ENCODE data around the gene PISD. TPM values are rescaled to one million over a fixed set of nuclear protein-coding genes. Genes with fewer than 3 reads are reported as not detected.

The PISD gene
- total RNA-seq, 1 donor from 2014 or later, result 47.3 TPM

DNA sequence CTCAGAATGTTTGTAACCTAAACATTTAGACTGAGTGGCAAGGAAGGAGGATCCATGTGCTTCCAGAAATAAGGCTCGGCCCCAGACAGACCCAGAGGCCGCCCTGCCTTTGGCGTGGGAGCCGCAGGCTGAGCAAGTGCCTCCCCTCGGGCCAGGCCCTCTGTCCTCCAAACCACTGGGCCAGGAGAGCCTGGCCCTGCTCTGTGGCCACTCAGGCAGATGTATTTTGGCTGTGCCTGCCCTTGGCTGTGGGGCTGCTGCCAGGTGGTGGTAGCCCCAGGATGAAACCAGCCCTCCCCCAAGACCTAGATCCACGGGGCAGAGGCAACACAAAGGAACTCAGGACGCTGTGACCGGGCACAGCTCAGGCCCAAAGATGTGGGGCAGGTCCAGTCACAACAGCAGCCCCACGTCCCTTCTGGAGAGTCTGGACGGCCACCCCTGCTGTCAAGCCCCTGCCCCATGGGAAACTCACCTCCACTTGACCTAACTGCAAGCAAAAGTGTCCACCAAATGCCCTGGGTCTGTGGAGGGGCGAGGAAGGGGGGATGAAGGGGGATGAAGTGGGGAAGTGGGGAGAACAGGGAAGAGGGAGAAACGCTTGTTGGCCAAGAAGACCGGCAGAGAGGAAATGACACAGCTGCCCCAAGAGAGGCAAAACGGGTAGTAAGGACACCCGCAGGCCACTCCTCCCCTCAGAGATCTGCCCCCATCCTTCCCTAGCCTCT is 24.0 kb downstream of the PISD start:
- peak overlapping the region; percentile 84 for H3K27ac ChIP-seq
- peaks cover 3% of the 10 kb centered on the region for H3K36me3 ChIP-seq
- DNase-seq, result peak; percentile 77
- TF ChIP-seq, protein P1, sequence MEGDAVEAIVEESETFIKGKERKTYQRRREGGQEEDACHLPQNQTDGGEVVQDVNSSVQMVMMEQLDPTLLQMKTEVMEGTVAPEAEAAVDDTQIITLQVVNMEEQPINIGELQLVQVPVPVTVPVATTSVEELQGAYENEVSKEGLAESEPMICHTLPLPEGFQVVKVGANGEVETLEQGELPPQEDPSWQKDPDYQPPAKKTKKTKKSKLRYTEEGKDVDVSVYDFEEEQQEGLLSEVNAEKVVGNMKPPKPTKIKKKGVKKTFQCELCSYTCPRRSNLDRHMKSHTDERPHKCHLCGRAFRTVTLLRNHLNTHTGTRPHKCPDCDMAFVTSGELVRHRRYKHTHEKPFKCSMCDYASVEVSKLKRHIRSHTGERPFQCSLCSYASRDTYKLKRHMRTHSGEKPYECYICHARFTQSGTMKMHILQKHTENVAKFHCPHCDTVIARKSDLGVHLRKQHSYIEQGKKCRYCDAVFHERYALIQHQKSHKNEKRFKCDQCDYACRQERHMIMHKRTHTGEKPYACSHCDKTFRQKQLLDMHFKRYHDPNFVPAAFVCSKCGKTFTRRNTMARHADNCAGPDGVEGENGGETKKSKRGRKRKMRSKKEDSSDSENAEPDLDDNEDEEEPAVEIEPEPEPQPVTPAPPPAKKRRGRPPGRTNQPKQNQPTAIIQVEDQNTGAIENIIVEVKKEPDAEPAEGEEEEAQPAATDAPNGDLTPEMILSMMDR (IDR thresholded peaks at IDR 0.05), result no peak
- ATAC-seq, result peak; percentile 69 to 79
- intact Hi-C loops (cut with DNase I), result loop anchor here (10.0 kb wide), 1 partner anchor 83 kb away; no protein-coding TSS in a partner anchor
- no peaks in the 10 kb centered on the region for H3K27me3 ChIP-seq (ENCODE audit: low read depth)
- peaks cover 26% of the 10 kb centered on the region for H3K4me1 ChIP-seq
- H3K4me3 ChIP-seq, result peak overlapping the region; percentile 51
- H3K9me3 ChIP-seq, result no peaks in the 10 kb centered on the region

DNA sequence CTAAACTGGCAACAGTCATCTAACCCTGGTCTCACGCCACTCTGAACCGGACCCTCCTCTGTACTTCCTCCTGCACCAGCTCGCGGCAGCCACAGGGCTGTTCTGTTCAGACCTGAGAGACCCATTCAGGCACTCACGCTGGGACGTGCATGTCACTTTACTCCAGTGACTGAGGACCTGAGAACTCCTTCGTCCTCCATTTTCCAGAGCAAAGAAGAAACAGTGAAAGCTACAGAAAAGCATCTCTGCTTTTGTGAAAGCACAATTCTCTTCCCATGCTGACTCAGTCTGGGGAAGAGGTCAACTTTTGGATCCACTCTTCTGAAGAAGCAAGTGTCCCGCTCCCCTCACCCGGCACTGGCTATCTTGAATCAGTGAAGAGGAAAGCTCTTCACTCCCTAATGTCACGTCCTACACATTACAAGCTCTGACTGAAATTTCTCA is 24.5 kb downstream of the PISD start:
- peak overlapping the region; percentile 84 for H3K27ac ChIP-seq
- no peaks in the 10 kb centered on the region for H3K9me3 ChIP-seq
- no peaks in the 10 kb centered on the region for H3K27me3 ChIP-seq (ENCODE audit: low read depth)
- peaks cover 23% of the 10 kb centered on the region for H3K4me1 ChIP-seq
- peaks cover 6% of the 10 kb centered on the region for H3K36me3 ChIP-seq
- peak in 1 of 2 donors; percentile 65 for ATAC-seq
- intact Hi-C loops (cut with DNase I), result loop anchor here (10.0 kb wide), 1 partner anchor 83 kb away; no protein-coding TSS in a partner anchor
- DNase-seq, result peak; percentile 83
- H3K4me3 ChIP-seq, result peak overlapping the region; percentile 51
- TF ChIP-seq, protein P1 (IDR thresholded peaks at IDR 0.05), result no peak

DNA sequence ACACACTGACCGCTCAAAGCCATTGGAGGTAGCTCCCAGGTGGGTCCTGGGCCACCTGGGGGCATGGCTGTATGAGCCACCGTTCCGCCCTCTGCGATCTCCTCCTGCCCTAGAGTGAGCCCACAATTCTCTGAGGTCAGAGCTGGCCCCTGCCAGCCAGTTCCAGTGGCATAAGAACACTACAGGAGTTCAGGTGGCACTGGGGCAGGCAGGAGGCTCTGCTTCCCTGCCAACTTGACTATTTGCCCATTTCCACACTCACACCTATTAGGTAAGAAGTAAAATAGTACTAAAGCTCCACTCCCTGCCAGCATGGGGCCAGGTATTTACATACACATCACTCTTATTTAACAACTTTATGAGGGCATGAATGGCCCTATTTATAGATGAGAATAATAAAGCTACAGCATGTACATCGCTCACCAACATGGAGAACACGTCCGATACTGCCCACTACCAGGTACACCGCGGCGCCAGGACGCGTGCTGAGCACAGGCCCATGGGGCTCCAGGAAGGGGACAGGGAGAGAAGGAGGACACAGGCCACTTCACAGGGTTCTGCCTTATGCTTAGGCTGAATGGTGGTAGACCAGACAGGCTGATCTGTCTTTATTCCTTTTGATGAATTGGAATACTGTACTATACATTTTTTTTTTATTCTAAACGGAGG is 26.2 kb downstream of the PISD start:
- intact Hi-C loops (cut with DNase I), result loop anchor here (10.0 kb wide), 1 partner anchor 81 kb away; no protein-coding TSS in a partner anchor
- peak; percentile 51 to 55 for ATAC-seq
- H3K4me1 ChIP-seq, result peaks cover 33% of the 10 kb centered on the region

DNA sequence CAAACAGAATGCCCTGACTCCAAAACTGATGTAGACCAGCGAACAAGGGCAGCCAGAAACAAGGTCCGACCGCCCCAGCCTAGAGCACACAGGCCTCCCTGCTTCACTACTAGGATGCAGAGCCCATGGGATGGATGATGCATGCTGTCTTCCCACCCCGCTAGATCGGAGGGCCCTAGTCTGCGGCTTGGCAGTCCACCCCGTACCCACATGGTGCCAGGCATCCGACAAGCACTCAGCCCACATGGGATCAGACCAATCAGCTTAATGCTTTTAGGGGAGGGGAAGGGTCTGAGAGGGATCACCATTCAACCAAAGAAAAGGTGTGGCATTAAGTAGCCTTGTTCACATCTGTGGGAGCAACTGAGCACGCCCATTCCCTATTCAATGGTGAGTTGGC is 30.6 kb downstream of the PISD start:
- Histone ChIP-seq H3K36me3 (peaks cover 6% of the 10 kb centered on the region), H3K9me3 (no peaks in the 10 kb centered on the region), H3K4me3 (peak overlapping the region; percentile 75), H3K4me1 (peaks cover 41% of the 10 kb centered on the region), H3K27ac (peak overlapping the region; percentile 97), H3K27me3 (ENCODE audit: low read depth) (no peaks in the 10 kb centered on the region)
- no peak for DNase-seq
- intact Hi-C loops (cut with DNase I), result loop anchor here (10.0 kb wide), 1 partner anchor 77 kb away; no protein-coding TSS in a partner anchor
- TF ChIP-seq, protein P1 (IDR thresholded peaks at IDR 0.05), result no peak
- no peak for ATAC-seq

More for the DNA sequence above, 26.2 kb downstream of the PISD start:
- peak; percentile 73 for DNase-seq
- no peaks in the 10 kb centered on the region for H3K9me3 ChIP-seq
- no peaks in the 10 kb centered on the region for H3K27me3 ChIP-seq (ENCODE audit: low read depth)
- peak overlapping the region; percentile 39 for H3K27ac ChIP-seq
- H3K4me3 ChIP-seq, result no peak overlapping the region
- H3K36me3 ChIP-seq, result peaks cover 6% of the 10 kb centered on the region
- TF ChIP-seq, protein P1 (IDR thresholded peaks at IDR 0.05), result no peak
